Measurements from ENCODE around the gene DAB2IP. TPM values are rescaled to one million over a fixed set of nuclear protein-coding genes. Genes with fewer than 3 reads are reported as not detected.
"Not testable (repeated sequence)": the region's sequence is repeated elsewhere in the genome, so short reads cannot be mapped to it uniquely, and the experiment has no call there.

DAB2IP gene
- total RNA-seq, 2 donors from 2014 or later, result 127 to 128 TPM

- intact Hi-C loops (cut with DNase I, micrococcal nuclease), result no loop called here
- DNase-seq (no peak), ATAC-seq (peak; percentile 67)
Measured at GRCh38 chr9:121620777-121621449, 30.5 kb upstream of the DAB2IP start.

GRCh38 chr9:121622387-121623203 is 28.8 kb upstream of the DAB2IP start:
- intact Hi-C loops (cut with DNase I, micrococcal nuclease), result no loop called here
- ATAC-seq (no peak), DNase-seq (no peak)

- intact Hi-C loops (cut with DNase I, micrococcal nuclease); DNase-seq; ATAC-seq: not testable (repeated sequence)
Measured at GRCh38 chr9:121623430-121623829, 28.0 kb upstream of the DAB2IP start.

GRCh38 chr9:121625590-121625989 is 25.8 kb upstream of the DAB2IP start:
- DNase-seq, result no peak
- no peak for ATAC-seq
- intact Hi-C loops (cut with DNase I, micrococcal nuclease), result no loop called here

- ATAC-seq (no peak), DNase-seq (no peak)
Measured at GRCh38 chr9:121626012-121626411, 25.4 kb upstream of the DAB2IP start.

GRCh38 chr9:121627427-121627826 is 24.0 kb upstream of the DAB2IP start:
- DNase-seq (no peak), ATAC-seq (no peak)
- intact Hi-C loops (cut with DNase I, micrococcal nuclease), result no loop called here

More at GRCh38 chr9:121626012-121626411, 25.4 kb upstream of the DAB2IP start:
- intact Hi-C loops (cut with DNase I, micrococcal nuclease), result no loop called here

- DNase-seq, result no peak
- no peak for ATAC-seq
- intact Hi-C loops (cut with DNase I, micrococcal nuclease), result no loop called here
Measured at GRCh38 chr9:121628401-121628800, 23.0 kb upstream of the DAB2IP start.

GRCh38 chr9:121631115-121631514 is 20.3 kb upstream of the DAB2IP start:
- intact Hi-C loops (cut with DNase I, micrococcal nuclease), result loop anchor here in 1 of 2 donors (10.0 kb wide), 1 partner anchor 364 kb away; no protein-coding TSS in a partner anchor
- ATAC-seq (no peak), DNase-seq (no peak)

GRCh38 chr9:121631978-121632418 is 19.4 kb upstream of the DAB2IP start:
- intact Hi-C loops (cut with DNase I, micrococcal nuclease), result loop anchor here in 1 of 2 donors (10.0 kb wide), 1 partner anchor 363 kb away; no protein-coding TSS in a partner anchor
- DNase-seq (no peak), ATAC-seq (peak; percentile 70)

- ATAC-seq, result peak; percentile 10
- DNase-seq, result no peak
- intact Hi-C loops (cut with DNase I, micrococcal nuclease), result loop anchor here in 1 of 2 donors (10.0 kb wide), 1 partner anchor 362 kb away; no protein-coding TSS in a partner anchor
Measured at GRCh38 chr9:121633119-121633714, 18.2 kb upstream of the DAB2IP start.

GRCh38 chr9:121633736-121634135 is 17.7 kb upstream of the DAB2IP start:
- ATAC-seq (no peak), DNase-seq (no peak)
- intact Hi-C loops (cut with DNase I, micrococcal nuclease), result loop anchor here in 1 of 2 donors (10.0 kb wide), 1 partner anchor 361 kb away; no protein-coding TSS in a partner anchor

GRCh38 chr9:121634329-121635261 is 16.8 kb upstream of the DAB2IP start:
- no peak for DNase-seq
- intact Hi-C loops (cut with DNase I, micrococcal nuclease), result loop anchor here in 1 of 2 donors (10.0 kb wide), 1 partner anchor 360 kb away; no protein-coding TSS in a partner anchor
- ATAC-seq, result peak; percentile 71

GRCh38 chr9:121635300-121635876 is 16.0 kb upstream of the DAB2IP start:
- intact Hi-C loops (cut with DNase I, micrococcal nuclease), result loop anchor here in 1 of 2 donors (10.0 kb wide), 1 partner anchor 359 kb away; no protein-coding TSS in a partner anchor
- no peak for ATAC-seq
- DNase-seq, result no peak

- no peak for DNase-seq
Measured at GRCh38 chr9:121636341-121636865, 15.0 kb upstream of the DAB2IP start.

GRCh38 chr9:121636978-121637712 is 14.3 kb upstream of the DAB2IP start:
- intact Hi-C loops (cut with DNase I, micrococcal nuclease), result loop anchor here in 1 of 2 donors (10.0 kb wide), 1 partner anchor 358 kb away; no protein-coding TSS in a partner anchor
- ATAC-seq, result no peak
- no peak for DNase-seq

More at GRCh38 chr9:121636341-121636865, 15.0 kb upstream of the DAB2IP start:
- intact Hi-C loops (cut with DNase I, micrococcal nuclease), result loop anchor here in 1 of 2 donors (10.0 kb wide), 1 partner anchor 358 kb away; no protein-coding TSS in a partner anchor
- no peak for ATAC-seq

GRCh38 chr9:121637713-121638220 is 13.7 kb upstream of the DAB2IP start:
- ATAC-seq (no peak), DNase-seq (no peak)
- intact Hi-C loops (cut with DNase I, micrococcal nuclease), result loop anchor here in 1 of 2 donors (10.0 kb wide), 1 partner anchor 357 kb away; no protein-coding TSS in a partner anchor
